WTC11 (cell line): ENCODE data around the gene NFATC1. TPM values are rescaled to one million over a fixed set of nuclear protein-coding genes. Genes with fewer than 3 reads are reported as not detected.
A peak's percentile ranks its signal among the peaks of the same experiment; 100 is the strongest.

Source experiments
- ATAC-seq: fragments of 200-7000 bp; cut with Tn5 transposase; 2 replicates; pipeline ENCODE4 v1.10.0; 2021; ENCODE audit warnings: mild to moderate bottlenecking, moderate library complexity
- CTCF ChIA-PET: fragments of 300-600 bp; sonication (Branson Sonifier 250); formaldehyde crosslinking; loops from one replicate; lab custom pipeline; 2021; ENCODE audit warnings: antibody characterized with exemption; lab: Charles Lee
- POLR2A ChIA-PET: fragments of 350-600 bp; sonication (Branson Sonifier 250); formaldehyde crosslinking; loops from one replicate; lab custom pipeline; 2021; ENCODE audit warnings: antibody characterized with exemption; lab: Charles Lee
- DNase-seq: peaks from one replicate; pipeline ENCODE4 v3.0.0; 2021; ENCODE audit warnings: low spot score
- H3K27ac Mint-ChIP-seq: 2 replicates; pipeline ENCODE4 v1.8.0; 2021; ENCODE audit warnings: mixed read lengths
- H3K27me3 Mint-ChIP-seq: 2 replicates; pipeline ENCODE4 v1.8.0; 2021; ENCODE audit warnings: low read depth, mild to moderate bottlenecking, moderate library complexity, mixed read lengths
- H3K36me3 Mint-ChIP-seq: 2 replicates; pipeline ENCODE4 v1.8.0; 2021; ENCODE audit warnings: mixed read lengths
- H3K4me1 Mint-ChIP-seq: 2 replicates; pipeline ENCODE4 v1.8.0; 2022; ENCODE audit warnings: mixed read lengths
- H3K4me3 Mint-ChIP-seq: 2 replicates; pipeline ENCODE4 v1.8.0; 2021; ENCODE audit warnings: mild to moderate bottlenecking, moderate library complexity, mixed read lengths
- H3K9me3 Mint-ChIP-seq: 2 replicates; pipeline ENCODE4 v1.8.0; 2021; ENCODE audit warnings: mixed read lengths
- AFF4 ChIP-seq: sonication (generic); formaldehyde crosslinking; IDR thresholded peaks from 2 replicates; pipeline ENCODE4 v1.8.1; 2023; ENCODE audit warnings: mild to moderate bottlenecking, missing genetic modification reagents, borderline replicate concordance
- AR ChIP-seq: fragments of 250-450 bp; sonication (Bioruptor Pico); IDR thresholded peaks from 2 replicates; pipeline ENCODE4 v1.9.0; 2021; ENCODE audit warnings: mild to moderate bottlenecking
- CREM ChIP-seq: sonication (generic); formaldehyde crosslinking; IDR thresholded peaks from 2 replicates; pipeline ENCODE4 v1.8.1; 2022; ENCODE audit warnings: mild to moderate bottlenecking, missing genetic modification reagents, moderate library complexity
- CTCF ChIP-seq: fragments of 200-600 bp; IDR thresholded peaks from 2 replicates; pipeline ENCODE4 v1.8.0; 2022; ENCODE audit warnings: antibody characterized with exemption
- FOXJ3 ChIP-seq: sonication (generic); formaldehyde crosslinking; IDR thresholded peaks from 2 replicates; pipeline ENCODE4 v1.9.0; 2021; ENCODE audit warnings: missing genetic modification reagents, mild to moderate bottlenecking, borderline replicate concordance
- GTF2I ChIP-seq: fragments of 250-450 bp; sonication (Bioruptor Pico); conservative IDR thresholded peaks from 2 replicates; pipeline ENCODE4 v1.4.0; 2021; ENCODE audit warnings: mild to moderate bottlenecking
- HMGXB4 ChIP-seq: sonication (generic); formaldehyde crosslinking; IDR thresholded peaks from 2 replicates; pipeline ENCODE4 v1.8.1; 2023; ENCODE audit warnings: mild to moderate bottlenecking, moderate library complexity, missing genetic modification reagents
- PRDM15 ChIP-seq: sonication (generic); formaldehyde crosslinking; IDR thresholded peaks from 2 replicates; pipeline ENCODE4 v1.8.0; 2022; ENCODE audit warnings: missing genetic modification reagents
- SP1 ChIP-seq: sonication (generic); formaldehyde crosslinking; conservative IDR thresholded peaks from 2 replicates; pipeline ENCODE4 v1.8.1; 2022; ENCODE audit warnings: missing genetic modification reagents
- TEAD1 ChIP-seq: sonication (generic); formaldehyde crosslinking; IDR thresholded peaks from 2 replicates; pipeline ENCODE4 v1.8.0; 2022; ENCODE audit warnings: mild to moderate bottlenecking, missing genetic modification reagents
- TP53 ChIP-seq: sonication (generic); formaldehyde crosslinking; IDR thresholded peaks from 2 replicates; pipeline ENCODE4 v1.8.1; 2023; ENCODE audit warnings: mild to moderate bottlenecking, missing genetic modification reagents
- ZNF232 ChIP-seq: sonication (generic); formaldehyde crosslinking; IDR thresholded peaks from 2 replicates; pipeline ENCODE4 v1.8.0; 2022; ENCODE audit warnings: mild to moderate bottlenecking, missing genetic modification reagents
- total RNA-seq: library from RNA; stranded (reverse); gene quantifications from 3 replicates; pipeline ENCODE4 v1.2.3, GENCODE V29; 2021
- TF ChIP-seq, protein P1 (sequence below): sonication (generic); formaldehyde crosslinking; conservative IDR thresholded peaks from 2 replicates; pipeline ENCODE4 v1.8.1; 2023; ENCODE audit warnings: mild to moderate bottlenecking, low read depth, missing genetic modification reagents, moderate library complexity
- TF ChIP-seq, protein P2 (sequence below): sonication (generic); formaldehyde crosslinking; IDR thresholded peaks from 2 replicates; pipeline ENCODE4 v1.8.1; 2023; ENCODE audit warnings: mild to moderate bottlenecking, missing genetic modification reagents, moderate library complexity
- TF ChIP-seq, protein P3 (sequence below): sonication (generic); formaldehyde crosslinking; IDR thresholded peaks from 2 replicates; pipeline ENCODE4 v1.8.0; 2022; ENCODE audit warnings: mild to moderate bottlenecking, missing genetic modification reagents

Gene NFATC1
- total RNA-seq, 1 experiment from 2014 or later, result 20.2 TPM

- ATAC-seq, result peak; percentile 84
- H3K4me1 Mint-ChIP-seq, result peaks cover 11% of the 10 kb centered on the region
- 0 out of 2 replicates have a peak, but pooled peaks have one; percentile 20 for TF ChIP-seq SP1
- peak; percentile 51; the same call in 1 of the 2 replicates for TF ChIP-seq AFF4 (CRISPR knock-in tag)
- TF ChIP-seq TP53 (CRISPR knock-in tag), result no peak
- TF ChIP-seq AR, result no peak
- peak; percentile 89 for TF ChIP-seq CTCF
- peak; percentile 84; the same call in 1 of the 2 replicates for TF ChIP-seq PRDM15
- peak; percentile 64; the same call in 1 of the 2 replicates for TF ChIP-seq HMGXB4
- no peak for TF ChIP-seq FOXJ3 (CRISPR knock-in tag)
- TF ChIP-seq ZNF232 (CRISPR knock-in tag), result peak; percentile 26; the same call in 1 of the 2 replicates
- TF ChIP-seq TEAD1 (CRISPR knock-in tag), result peak; percentile 60; the same call in 1 of the 2 replicates
- TF ChIP-seq, protein P1, sequence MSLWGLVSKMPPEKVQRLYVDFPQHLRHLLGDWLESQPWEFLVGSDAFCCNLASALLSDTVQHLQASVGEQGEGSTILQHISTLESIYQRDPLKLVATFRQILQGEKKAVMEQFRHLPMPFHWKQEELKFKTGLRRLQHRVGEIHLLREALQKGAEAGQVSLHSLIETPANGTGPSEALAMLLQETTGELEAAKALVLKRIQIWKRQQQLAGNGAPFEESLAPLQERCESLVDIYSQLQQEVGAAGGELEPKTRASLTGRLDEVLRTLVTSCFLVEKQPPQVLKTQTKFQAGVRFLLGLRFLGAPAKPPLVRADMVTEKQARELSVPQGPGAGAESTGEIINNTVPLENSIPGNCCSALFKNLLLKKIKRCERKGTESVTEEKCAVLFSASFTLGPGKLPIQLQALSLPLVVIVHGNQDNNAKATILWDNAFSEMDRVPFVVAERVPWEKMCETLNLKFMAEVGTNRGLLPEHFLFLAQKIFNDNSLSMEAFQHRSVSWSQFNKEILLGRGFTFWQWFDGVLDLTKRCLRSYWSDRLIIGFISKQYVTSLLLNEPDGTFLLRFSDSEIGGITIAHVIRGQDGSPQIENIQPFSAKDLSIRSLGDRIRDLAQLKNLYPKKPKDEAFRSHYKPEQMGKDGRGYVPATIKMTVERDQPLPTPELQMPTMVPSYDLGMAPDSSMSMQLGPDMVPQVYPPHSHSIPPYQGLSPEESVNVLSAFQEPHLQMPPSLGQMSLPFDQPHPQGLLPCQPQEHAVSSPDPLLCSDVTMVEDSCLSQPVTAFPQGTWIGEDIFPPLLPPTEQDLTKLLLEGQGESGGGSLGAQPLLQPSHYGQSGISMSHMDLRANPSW (CRISPR knock-in tag), result no peak
- TF ChIP-seq GTF2I (CRISPR knock-in tag), result no peak
- TF ChIP-seq, protein P2, sequence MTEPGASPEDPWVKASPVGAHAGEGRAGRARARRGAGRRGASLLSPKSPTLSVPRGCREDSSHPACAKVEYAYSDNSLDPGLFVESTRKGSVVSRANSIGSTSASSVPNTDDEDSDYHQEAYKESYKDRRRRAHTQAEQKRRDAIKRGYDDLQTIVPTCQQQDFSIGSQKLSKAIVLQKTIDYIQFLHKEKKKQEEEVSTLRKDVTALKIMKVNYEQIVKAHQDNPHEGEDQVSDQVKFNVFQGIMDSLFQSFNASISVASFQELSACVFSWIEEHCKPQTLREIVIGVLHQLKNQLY (CRISPR knock-in tag), result no peak
- TF ChIP-seq CREM (CRISPR knock-in tag), result peak; percentile 53; the same call in 1 of the 2 replicates
- TF ChIP-seq, protein P3, sequence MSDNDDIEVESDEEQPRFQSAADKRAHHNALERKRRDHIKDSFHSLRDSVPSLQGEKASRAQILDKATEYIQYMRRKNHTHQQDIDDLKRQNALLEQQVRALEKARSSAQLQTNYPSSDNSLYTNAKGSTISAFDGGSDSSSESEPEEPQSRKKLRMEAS (CRISPR knock-in tag), result no peak; the same call in 1 of the 2 replicates
- TF ChIP-seq, all 79 proteins: peak for 8
- Mint-ChIP-seq H3K27me3 (0 out of 2 replicates have a peak, but pooled peaks cover 4% of the 10 kb centered on the region), H3K36me3 (peaks cover 4% of the 10 kb centered on the region; the same call in 1 of the 2 replicates), H3K27ac (peak overlapping the region; percentile 97), H3K4me3 (peak overlapping the region; percentile 67), H3K9me3 (no peaks in the 10 kb centered on the region)
- peak; percentile 92 for DNase-seq
- POLR2A ChIA-PET, result interaction anchor here (0.6 kb wide), 1 partner anchor 10 kb away, joined by 4 read pairs; no protein-coding TSS in a partner anchor
- CTCF ChIA-PET, result interaction anchor here (0.6 to 1.8 kb wide), 25 partner anchors 12 to 405 kb away, joined by 3 to 10 read pairs (median 4); no protein-coding TSS in a partner anchor
Measured at GRCh38 chr18:79378536-79379250, 17.0 kb upstream of the NFATC1 start.
